MM.1S (cell line): ENCODE results near the gene FARS2.

Experiments
- CTCF ChIP-seq: fragments of 300-600 bp; sonication (generic); IDR thresholded peaks from 2 replicates; pipeline ENCODE4 v1.5.1; 2016; ENCODE audit warnings: antibody characterized with exemption, low read length, mixed read lengths
- EZH2 ChIP-seq: fragments of 300-600 bp; sonication (generic); optimal IDR thresholded peaks from 2 replicates; pipeline ENCODE3; 2017; ENCODE audit warnings: low read depth, mild to moderate bottlenecking, antibody characterized with exemption, low read length, mixed read lengths
- EZH2phosphoT487 ChIP-seq: fragments of 300-600 bp; sonication (generic); IDR thresholded peaks from 2 replicates; pipeline ENCODE4 v1.6.1; 2018; ENCODE audit warnings: antibody characterized with exemption, low read length

- TF ChIP-seq EZH2phosphoT487 (no peak), CTCF (no peak), EZH2 (no peak)
Observed at GRCh38 chr6:5447921-5448320, 186.6 kb downstream of the FARS2 start.
